Measurements from ENCODE around the gene TMEM116. TPM values are rescaled to one million over a fixed set of nuclear protein-coding genes. Genes with fewer than 3 reads are reported as not detected.

Gene TMEM116
- total RNA-seq, 2 experiments from 2014 or later: 12.7 to 13.1 TPM

DNA sequence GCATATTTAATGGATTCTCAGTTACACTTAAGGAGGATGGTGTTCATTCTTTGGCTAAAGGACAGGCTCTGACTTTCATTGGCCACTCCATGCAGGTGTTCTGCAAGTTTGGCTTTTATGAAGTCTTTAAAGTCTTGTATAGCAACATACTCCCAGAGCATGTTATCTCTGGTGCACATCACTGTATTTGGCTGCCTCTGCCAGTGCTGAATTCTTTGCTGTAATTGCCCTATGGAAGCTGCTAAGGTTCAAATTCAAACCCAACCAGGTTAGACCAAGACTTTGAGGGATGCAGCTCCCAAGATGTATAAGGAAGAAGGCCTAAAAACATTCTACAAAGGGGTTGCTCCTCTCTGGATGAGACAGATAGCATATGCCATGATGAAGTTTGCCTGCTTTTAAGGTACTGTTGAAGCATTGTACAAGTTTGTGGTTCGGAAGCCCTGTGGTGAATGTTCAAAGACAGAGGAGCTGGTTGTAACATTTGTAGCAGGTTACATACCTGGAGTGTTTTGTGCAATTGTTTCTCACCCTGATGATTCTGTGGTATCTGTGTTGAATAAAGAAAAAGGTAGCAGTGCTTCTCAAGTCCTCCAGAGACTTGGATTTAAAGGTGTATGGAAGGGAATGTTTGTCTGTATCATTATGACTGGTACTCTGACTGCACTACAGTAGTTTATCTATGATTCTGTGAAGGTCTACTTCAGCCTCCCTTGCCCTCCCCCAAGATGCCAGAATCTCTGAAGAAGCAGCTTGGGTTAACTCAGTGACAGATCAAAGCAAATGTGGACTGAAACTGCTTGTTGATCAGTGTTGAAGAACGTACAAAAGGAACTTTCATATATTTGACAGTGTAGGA, 19.4 kb downstream of the TMEM116 start:
- DNase-seq (peak; percentile 59), ATAC-seq (peak; percentile 79)
- Mint-ChIP-seq H3K9me3 (ENCODE audit: insufficient read depth) (no peaks in the 10 kb centered on the region), H3K36me3 (ENCODE audit: low read depth) (peaks cover 23% of the 10 kb centered on the region), H3K27ac (peak overlapping the region; percentile 88), H3K27me3 (ENCODE audit: low read depth) (no peaks in the 10 kb centered on the region), H3K4me3 (peak overlapping the region; percentile 79), H3K4me1 (ENCODE audit: low read depth) (peaks cover 54% of the 10 kb centered on the region)
- CTCF ChIA-PET: interaction anchor here (0.7 to 5.4 kb wide), 9 partner anchors 9 to 393 kb away, joined by 3 to 50 read pairs (median 4); partner anchors contain the start of genes ERP29 and TMEM116
- POLR2A ChIA-PET: interaction anchor here (0.7 to 5.3 kb wide), 12 partner anchors 8 to 986 kb away, joined by 3 to 91 read pairs (median 3); partner anchors contain the start of genes ERP29, MAPKAPK5, TMEM116 and TRAFD1

DNA sequence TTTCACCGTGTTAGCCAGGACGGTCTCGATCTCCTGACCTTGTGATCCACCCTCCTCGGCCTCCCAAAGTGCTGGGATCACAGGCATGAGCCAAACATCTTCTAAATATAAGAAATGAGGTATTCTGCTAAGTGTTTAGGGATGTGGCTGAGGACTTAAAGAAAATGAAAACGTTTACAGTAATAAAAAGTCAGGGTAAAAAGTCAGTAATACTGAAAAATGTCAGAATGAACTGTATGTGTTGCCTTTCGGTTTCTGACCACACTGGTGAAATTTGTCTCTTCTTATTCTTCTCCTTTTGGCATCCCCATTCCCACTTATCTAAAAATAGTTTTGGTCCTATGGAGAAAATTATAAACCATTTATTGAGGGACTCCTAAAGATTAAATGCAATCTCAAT, 20.5 kb downstream of the TMEM116 start:
- H3K27ac Mint-ChIP-seq: peak overlapping the region; percentile 88

DNA sequence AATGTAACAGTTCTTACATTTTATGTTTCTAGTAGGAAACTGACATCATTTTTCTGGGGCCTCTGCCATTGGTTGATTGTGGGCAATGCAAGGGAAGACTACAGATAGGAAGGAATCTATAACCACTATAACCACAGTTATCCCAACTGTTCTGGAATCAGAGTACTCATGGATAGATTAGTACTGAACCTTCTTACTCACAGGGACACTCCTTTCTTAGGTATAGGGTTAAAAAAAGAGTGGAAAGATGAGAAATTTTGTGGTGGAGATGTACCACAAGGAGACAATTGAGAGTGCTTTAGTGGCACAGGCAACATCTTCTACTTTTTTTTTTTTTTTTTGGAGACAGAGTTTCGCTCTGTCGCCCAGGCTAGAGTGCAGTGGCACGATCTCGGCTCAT, 21.0 kb downstream of the TMEM116 start:
- no peaks in the 10 kb centered on the region for H3K27me3 Mint-ChIP-seq (ENCODE audit: low read depth)
- peak overlapping the region; percentile 88 for H3K27ac Mint-ChIP-seq
- CTCF ChIA-PET: interaction anchor here (3.8 to 5.4 kb wide), 3 partner anchors 10 to 46 kb away, joined by 11 to 50 read pairs (median 21); partner anchors contain the start of genes ERP29 and TMEM116
- peaks cover 46% of the 10 kb centered on the region for H3K4me1 Mint-ChIP-seq (ENCODE audit: low read depth)
- peaks cover 22% of the 10 kb centered on the region for H3K36me3 Mint-ChIP-seq (ENCODE audit: low read depth)
- H3K4me3 Mint-ChIP-seq: no peak overlapping the region
- DNase-seq (no peak), ATAC-seq (no peak)
- H3K9me3 Mint-ChIP-seq (ENCODE audit: insufficient read depth): no peaks in the 10 kb centered on the region
- POLR2A ChIA-PET: interaction anchor here (5.3 kb wide), 1 partner anchor 21 kb away, joined by 91 read pairs; the partner anchor contains the start of genes ERP29 and TMEM116

More for the DNA sequence above, 20.5 kb downstream of the TMEM116 start:
- Mint-ChIP-seq H3K4me3 (no peak overlapping the region), H3K27me3 (ENCODE audit: low read depth) (no peaks in the 10 kb centered on the region), H3K4me1 (ENCODE audit: low read depth) (peaks cover 49% of the 10 kb centered on the region), H3K9me3 (ENCODE audit: insufficient read depth) (no peaks in the 10 kb centered on the region), H3K36me3 (ENCODE audit: low read depth) (peaks cover 24% of the 10 kb centered on the region)
- CTCF ChIA-PET: interaction anchor here (0.7 to 5.4 kb wide), 4 partner anchors 10 to 47 kb away, joined by 3 to 50 read pairs (median 16); partner anchors contain the start of genes ERP29 and TMEM116
- POLR2A ChIA-PET: interaction anchor here (5.3 kb wide), 1 partner anchor 21 kb away, joined by 91 read pairs; the partner anchor contains the start of genes ERP29 and TMEM116
- DNase-seq: no peak
- ATAC-seq: no peak

DNA sequence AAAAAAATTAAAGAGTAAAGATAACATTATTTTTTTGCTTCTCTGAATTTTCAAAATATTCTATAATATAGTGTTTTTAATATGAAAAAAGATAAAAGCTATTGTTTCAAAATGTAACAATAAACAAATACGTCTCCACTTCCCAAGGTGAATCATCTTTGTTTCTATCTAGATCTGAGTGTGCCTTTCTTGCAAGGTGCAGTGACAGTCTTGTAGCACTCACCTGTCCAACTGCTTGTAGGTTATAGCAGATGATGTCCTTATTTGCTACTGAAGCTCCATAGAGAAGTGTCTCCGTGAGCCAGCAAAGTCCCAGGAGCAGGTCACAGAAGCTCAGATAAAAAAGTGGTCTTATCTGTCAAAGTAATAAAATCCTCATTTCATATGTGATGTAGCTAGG, 21.4 kb downstream of the TMEM116 start:
- POLR2A ChIA-PET: interaction anchor here (5.3 kb wide), 1 partner anchor 22 kb away, joined by 91 read pairs; the partner anchor contains the start of genes ERP29 and TMEM116
- H3K27me3 Mint-ChIP-seq (ENCODE audit: low read depth): no peaks in the 10 kb centered on the region

DNA sequence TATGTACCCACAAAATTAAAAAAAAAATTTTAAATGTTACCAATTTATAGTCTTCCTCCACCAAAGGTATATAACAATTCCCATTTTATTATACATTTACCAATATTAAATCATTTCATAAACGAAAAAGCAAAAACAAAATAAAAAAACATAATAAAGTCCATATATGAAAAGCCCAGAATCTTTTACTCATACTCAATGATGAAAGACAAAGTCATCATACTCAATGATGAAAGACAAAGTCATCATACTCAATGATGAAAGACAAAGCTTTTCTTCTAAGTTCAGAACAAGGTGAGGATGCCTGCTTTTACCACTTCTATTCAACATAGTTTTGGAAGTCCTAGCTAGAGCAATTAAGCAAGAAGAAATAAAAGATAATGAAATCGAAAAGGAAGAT, 28.1 kb downstream of the TMEM116 start:
- ATAC-seq (no peak), DNase-seq (no peak)
- no peaks in the 10 kb centered on the region for H3K27me3 Mint-ChIP-seq (ENCODE audit: low read depth)
- peaks cover 15% of the 10 kb centered on the region for H3K36me3 Mint-ChIP-seq (ENCODE audit: low read depth)
- POLR2A ChIA-PET: no interaction called here
- H3K9me3 Mint-ChIP-seq (ENCODE audit: insufficient read depth): no peaks in the 10 kb centered on the region
- no peak overlapping the region for H3K27ac Mint-ChIP-seq
- no peak overlapping the region for H3K4me3 Mint-ChIP-seq
- H3K4me1 Mint-ChIP-seq (ENCODE audit: low read depth): peaks cover 3% of the 10 kb centered on the region
- CTCF ChIA-PET: interaction anchor here (0.7 kb wide), 1 partner anchor 29 kb away, joined by 3 read pairs; no protein-coding TSS in a partner anchor

More for the DNA sequence above, 21.4 kb downstream of the TMEM116 start:
- H3K4me1 Mint-ChIP-seq (ENCODE audit: low read depth): peaks cover 43% of the 10 kb centered on the region
- CTCF ChIA-PET: interaction anchor here (3.8 to 5.4 kb wide), 3 partner anchors 11 to 46 kb away, joined by 11 to 50 read pairs (median 21); partner anchors contain the start of genes ERP29 and TMEM116
- no peaks in the 10 kb centered on the region for H3K9me3 Mint-ChIP-seq (ENCODE audit: insufficient read depth)
- no peak for DNase-seq
- no peak overlapping the region for H3K4me3 Mint-ChIP-seq
- H3K36me3 Mint-ChIP-seq (ENCODE audit: low read depth): peaks cover 20% of the 10 kb centered on the region
- no peak for ATAC-seq
- peak overlapping the region; percentile 69 for H3K27ac Mint-ChIP-seq

DNA sequence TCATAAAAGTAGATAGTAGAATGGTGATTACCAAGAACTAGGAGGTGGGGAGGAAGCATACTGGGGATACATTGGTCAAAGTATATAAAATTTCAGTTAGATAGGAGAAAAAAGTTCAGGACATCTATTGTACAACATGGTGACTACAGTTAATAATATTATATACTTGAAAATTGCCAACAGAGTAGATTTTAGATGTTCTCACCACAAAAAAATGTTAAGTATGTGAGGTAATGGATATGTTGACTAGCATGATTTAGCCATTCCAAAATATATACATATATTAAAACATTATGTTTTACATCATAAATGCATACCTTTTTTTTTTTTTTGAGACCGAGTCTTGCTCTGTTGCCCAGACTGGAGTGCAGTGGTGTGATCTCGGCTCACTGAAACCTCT, 31.0 kb downstream of the TMEM116 start:
- ATAC-seq (no peak), DNase-seq (no peak)
- ChIA-PET CTCF (no interaction called here), POLR2A (no interaction called here)
- peaks cover 15% of the 10 kb centered on the region for H3K36me3 Mint-ChIP-seq (ENCODE audit: low read depth)
- H3K27ac Mint-ChIP-seq: no peak overlapping the region
- H3K4me3 Mint-ChIP-seq: no peak overlapping the region
- H3K9me3 Mint-ChIP-seq (ENCODE audit: insufficient read depth): no peaks in the 10 kb centered on the region
- no peaks in the 10 kb centered on the region for H3K27me3 Mint-ChIP-seq (ENCODE audit: low read depth)
- peaks cover 12% of the 10 kb centered on the region for H3K4me1 Mint-ChIP-seq (ENCODE audit: low read depth)

DNA sequence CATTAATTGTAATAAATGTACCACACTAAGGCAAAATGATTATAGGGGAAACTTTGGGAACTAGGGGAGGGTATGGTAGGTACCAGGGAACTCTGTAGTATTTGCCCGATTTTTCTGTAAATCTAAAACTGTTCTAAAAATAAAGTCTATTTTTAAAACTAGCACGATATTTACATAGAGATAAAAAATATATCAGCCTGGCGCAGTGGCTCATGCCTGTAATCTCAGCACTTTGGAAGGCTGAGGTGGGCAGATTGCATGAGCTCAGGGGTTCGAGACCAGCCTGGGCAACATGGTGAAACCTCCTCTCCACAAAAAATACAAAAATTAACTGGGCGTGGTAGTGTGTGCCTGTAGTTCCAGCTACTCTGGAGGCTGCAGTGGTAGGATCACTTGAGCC, 32.4 kb downstream of the TMEM116 start:
- POLR2A ChIA-PET: no interaction called here
- CTCF ChIA-PET: interaction anchor here (0.6 kb wide), 1 partner anchor 23 kb away, joined by 3 read pairs; no protein-coding TSS in a partner anchor
- H3K27ac Mint-ChIP-seq: no peak overlapping the region
- DNase-seq (no peak), ATAC-seq (no peak)
- no peaks in the 10 kb centered on the region for H3K9me3 Mint-ChIP-seq (ENCODE audit: insufficient read depth)
- no peak overlapping the region for H3K4me3 Mint-ChIP-seq
- peaks cover 14% of the 10 kb centered on the region for H3K4me1 Mint-ChIP-seq (ENCODE audit: low read depth)
- H3K27me3 Mint-ChIP-seq (ENCODE audit: low read depth): no peaks in the 10 kb centered on the region
- H3K36me3 Mint-ChIP-seq (ENCODE audit: low read depth): peaks cover 15% of the 10 kb centered on the region

DNA sequence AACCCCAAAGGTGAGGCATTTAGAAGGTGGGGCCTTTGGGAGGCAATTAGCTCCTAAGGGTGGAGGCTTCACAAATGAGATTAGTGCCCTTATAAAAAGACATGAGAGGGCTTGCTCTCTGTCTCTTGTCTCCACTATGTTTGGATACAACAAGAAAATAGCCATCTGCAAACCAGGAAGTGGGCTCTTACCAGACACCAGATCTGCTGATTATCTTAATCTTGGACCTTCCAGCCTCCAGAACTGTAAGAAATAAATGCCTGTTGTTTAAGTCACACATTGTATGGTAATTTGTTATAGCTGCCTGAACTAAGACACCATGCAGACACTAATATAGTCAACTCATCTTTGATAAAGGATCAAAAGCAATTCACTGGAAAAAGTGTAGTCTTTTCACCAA, 34.4 kb downstream of the TMEM116 start:
- no peak overlapping the region for H3K4me3 Mint-ChIP-seq
- no peaks in the 10 kb centered on the region for H3K27me3 Mint-ChIP-seq (ENCODE audit: low read depth)
- DNase-seq: no peak
- POLR2A ChIA-PET: no interaction called here
- no peak for ATAC-seq
- CTCF ChIA-PET: interaction anchor here (2.2 kb wide), 1 partner anchor 35 kb away, joined by 5 read pairs; the partner anchor contains the start of genes ERP29 and TMEM116
- H3K36me3 Mint-ChIP-seq (ENCODE audit: low read depth): peaks cover 12% of the 10 kb centered on the region
- peaks cover 16% of the 10 kb centered on the region for H3K4me1 Mint-ChIP-seq (ENCODE audit: low read depth)
- H3K27ac Mint-ChIP-seq: peak overlapping the region; percentile 49
- H3K9me3 Mint-ChIP-seq (ENCODE audit: insufficient read depth): no peaks in the 10 kb centered on the region

DNA sequence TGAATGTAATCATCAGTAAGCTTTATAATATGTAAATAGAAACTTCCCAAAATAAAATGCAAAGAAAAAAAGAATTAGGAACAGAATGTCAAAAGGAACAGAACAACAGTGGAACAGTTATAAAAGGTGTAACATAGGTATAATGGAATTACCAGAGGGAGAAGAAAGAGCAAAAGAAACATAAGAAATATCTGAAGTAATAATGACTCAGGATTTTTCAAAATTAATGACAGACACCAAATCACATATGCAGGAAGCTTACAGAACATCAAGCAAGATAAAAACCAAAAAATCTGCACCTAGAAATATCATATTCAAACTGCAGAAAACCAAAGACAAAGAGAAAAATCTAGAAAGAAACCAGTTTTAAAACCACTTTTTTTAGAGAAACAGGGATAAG, 36.1 kb downstream of the TMEM116 start:
- Mint-ChIP-seq H3K4me1 (ENCODE audit: low read depth) (peaks cover 19% of the 10 kb centered on the region), H3K9me3 (ENCODE audit: insufficient read depth) (peaks cover 6% of the 10 kb centered on the region), H3K27me3 (ENCODE audit: low read depth) (no peaks in the 10 kb centered on the region), H3K36me3 (ENCODE audit: low read depth) (peaks cover 10% of the 10 kb centered on the region), H3K27ac (no peak overlapping the region), H3K4me3 (no peak overlapping the region)
- ATAC-seq (no peak), DNase-seq (no peak)
- ChIA-PET CTCF (no interaction called here), POLR2A (interaction anchor here (1.2 kb wide), 1 partner anchor 36 kb away, joined by 8 read pairs; the partner anchor contains the start of genes ERP29 and TMEM116)

DNA sequence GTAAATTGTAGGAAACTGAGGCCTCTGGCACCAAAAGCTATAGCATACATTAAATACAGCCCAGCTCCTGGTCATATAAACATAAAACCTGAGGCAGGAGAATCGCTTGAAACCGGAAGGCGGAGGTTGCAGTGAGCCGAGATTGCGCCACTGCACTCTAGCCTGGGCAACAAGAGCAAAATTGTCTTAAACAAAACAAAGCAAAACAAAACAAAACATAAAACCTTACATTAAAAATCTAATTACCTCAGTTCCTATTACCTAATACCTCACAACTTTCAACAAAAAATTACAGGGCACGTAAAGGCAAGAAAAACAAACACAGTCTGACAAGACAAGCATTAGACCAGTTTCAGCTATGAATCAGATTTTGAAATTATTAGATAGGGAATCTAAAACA, 36.7 kb downstream of the TMEM116 start:
- no peak overlapping the region for H3K27ac Mint-ChIP-seq
- no peak for DNase-seq
- peaks cover 20% of the 10 kb centered on the region for H3K4me1 Mint-ChIP-seq (ENCODE audit: low read depth)
- peaks cover 8% of the 10 kb centered on the region for H3K9me3 Mint-ChIP-seq (ENCODE audit: insufficient read depth)
- H3K36me3 Mint-ChIP-seq (ENCODE audit: low read depth): peaks cover 9% of the 10 kb centered on the region
- ChIA-PET POLR2A (interaction anchor here (1.2 kb wide), 1 partner anchor 37 kb away, joined by 8 read pairs; the partner anchor contains the start of genes ERP29 and TMEM116), CTCF (interaction anchor here (1.3 kb wide), 1 partner anchor 17 kb away, joined by 4 read pairs; no protein-coding TSS in a partner anchor)
- ATAC-seq: no peak
- H3K4me3 Mint-ChIP-seq: no peak overlapping the region
- H3K27me3 Mint-ChIP-seq (ENCODE audit: low read depth): no peaks in the 10 kb centered on the region

DNA sequence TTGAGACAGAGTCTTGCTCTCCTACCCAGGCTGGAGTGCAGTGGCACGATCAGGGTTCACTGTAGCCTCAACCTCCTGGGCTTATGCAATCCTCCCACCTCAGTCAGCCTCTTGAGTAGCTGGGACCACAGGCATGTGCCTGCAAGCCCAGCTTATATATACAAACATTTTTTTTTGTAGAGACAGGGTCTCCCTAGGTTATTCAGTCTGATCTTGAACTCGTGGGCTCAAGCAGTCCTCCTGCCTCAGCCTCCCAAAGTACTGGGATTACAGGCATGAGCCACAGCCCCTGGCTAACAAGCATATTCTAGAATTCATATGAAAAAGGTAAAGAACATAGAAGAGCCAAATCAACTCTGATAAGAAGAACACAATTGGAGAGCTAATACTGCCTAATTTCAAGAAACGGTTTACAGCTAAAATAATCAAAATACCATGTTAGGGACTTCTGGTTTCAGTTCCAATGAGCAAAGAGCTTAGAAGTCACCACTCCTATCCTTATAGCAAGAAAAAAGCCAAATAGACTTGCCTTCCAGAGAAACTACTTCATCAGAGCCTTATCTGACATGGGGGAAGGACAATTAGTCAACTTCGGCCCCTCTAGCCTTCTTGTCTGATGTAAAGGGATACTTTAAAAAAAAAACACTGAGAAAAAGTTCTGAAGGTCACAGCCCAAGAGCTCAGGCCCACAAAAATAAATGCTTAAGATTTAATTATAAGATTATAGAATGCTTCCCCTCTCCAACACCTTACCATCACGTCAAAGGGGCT, 37.6 kb downstream of the TMEM116 start:
- POLR2A ChIA-PET: interaction anchor here (0.6 to 1.1 kb wide), 2 partner anchors 9 to 18 kb away, joined by 3 read pairs; no protein-coding TSS in a partner anchor
- H3K27me3 Mint-ChIP-seq (ENCODE audit: low read depth): no peaks in the 10 kb centered on the region
- ATAC-seq (no peak), DNase-seq (no peak)
- H3K9me3 Mint-ChIP-seq (ENCODE audit: insufficient read depth): peaks cover 14% of the 10 kb centered on the region
- CTCF ChIA-PET: interaction anchor here (1.3 kb wide), 1 partner anchor 18 kb away, joined by 4 read pairs; no protein-coding TSS in a partner anchor
- no peak overlapping the region for H3K4me3 Mint-ChIP-seq
- H3K4me1 Mint-ChIP-seq (ENCODE audit: low read depth): peaks cover 20% of the 10 kb centered on the region
- H3K27ac Mint-ChIP-seq: no peak overlapping the region
- H3K36me3 Mint-ChIP-seq (ENCODE audit: low read depth): peaks cover 13% of the 10 kb centered on the region

All from activated CD8-positive, alpha-beta T cell treated with anti-CD3 and anti-CD28 coated beads, Interleukin-2, amount 10 ng/mL, durations not matched to agents 7 days and 5 days (primary cell).